GM21576 (cell line): ENCODE results near the gene SSTR4.
"Not testable (repeated sequence)": the region's sequence is repeated elsewhere in the genome, so short reads cannot be mapped to it uniquely, and the experiment has no call there.

Experiments used
- ATAC-seq: cut with Tn5 transposase; IDR thresholded peaks from one replicate; pipeline ENCODE4 v1.9.1; 2021; ENCODE audit warnings: mild to moderate bottlenecking, moderate library complexity; ENCODE audit not compliant: unreplicated experiment

Gene SSTR4, protein sequence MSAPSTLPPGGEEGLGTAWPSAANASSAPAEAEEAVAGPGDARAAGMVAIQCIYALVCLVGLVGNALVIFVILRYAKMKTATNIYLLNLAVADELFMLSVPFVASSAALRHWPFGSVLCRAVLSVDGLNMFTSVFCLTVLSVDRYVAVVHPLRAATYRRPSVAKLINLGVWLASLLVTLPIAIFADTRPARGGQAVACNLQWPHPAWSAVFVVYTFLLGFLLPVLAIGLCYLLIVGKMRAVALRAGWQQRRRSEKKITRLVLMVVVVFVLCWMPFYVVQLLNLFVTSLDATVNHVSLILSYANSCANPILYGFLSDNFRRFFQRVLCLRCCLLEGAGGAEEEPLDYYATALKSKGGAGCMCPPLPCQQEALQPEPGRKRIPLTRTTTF

DNA sequence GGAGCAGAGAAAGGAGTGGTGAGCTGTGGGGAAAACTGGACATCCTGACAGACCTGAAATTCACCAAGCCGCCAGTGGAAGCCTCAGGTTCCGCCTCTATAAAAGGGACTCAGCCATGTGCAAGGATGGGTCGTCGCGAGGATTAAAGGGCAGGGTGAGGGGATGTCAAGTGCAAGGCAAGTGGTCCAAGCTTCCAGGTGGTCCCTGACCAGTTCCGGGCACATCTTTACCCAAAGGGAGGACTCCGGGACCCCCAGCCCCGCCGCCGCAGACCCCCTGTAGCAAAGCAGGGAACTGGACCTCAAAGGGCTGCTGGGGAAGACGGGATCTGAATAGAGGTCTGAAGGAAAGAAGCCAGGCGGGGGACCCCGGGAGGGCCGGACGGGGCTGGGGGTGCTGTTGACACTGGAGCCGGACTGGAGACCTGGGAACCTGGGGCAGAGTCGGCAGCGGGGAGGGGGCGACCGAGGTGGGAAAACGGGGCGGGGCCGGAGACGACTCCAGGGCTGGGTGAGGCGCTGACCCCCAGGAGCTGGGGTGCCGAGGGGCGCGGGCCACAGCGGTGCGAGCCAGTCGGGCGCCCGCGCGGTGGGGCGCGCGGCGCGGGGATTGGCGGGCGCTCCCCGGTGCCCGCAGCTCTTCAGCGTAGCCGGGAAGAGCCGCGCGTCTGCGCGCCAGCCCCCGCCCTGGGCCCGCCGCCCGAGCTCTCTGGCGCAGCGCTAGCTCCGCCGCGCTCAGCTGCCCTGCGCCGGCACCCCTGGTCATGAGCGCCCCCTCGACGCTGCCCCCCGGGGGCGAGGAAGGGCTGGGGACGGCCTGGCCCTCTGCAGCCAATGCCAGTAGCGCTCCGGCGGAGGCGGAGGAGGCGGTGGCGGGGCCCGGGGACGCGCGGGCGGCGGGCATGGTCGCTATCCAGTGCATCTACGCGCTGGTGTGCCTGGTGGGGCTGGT is at the start of gene SSTR4:
Gene SSTR4, plus strand, starts transcription at position 592 of the 951 bp plus-strand sequence. Its CDS starts 172 bp downstream, at position 764.
- ATAC-seq, result no peak

DNA sequence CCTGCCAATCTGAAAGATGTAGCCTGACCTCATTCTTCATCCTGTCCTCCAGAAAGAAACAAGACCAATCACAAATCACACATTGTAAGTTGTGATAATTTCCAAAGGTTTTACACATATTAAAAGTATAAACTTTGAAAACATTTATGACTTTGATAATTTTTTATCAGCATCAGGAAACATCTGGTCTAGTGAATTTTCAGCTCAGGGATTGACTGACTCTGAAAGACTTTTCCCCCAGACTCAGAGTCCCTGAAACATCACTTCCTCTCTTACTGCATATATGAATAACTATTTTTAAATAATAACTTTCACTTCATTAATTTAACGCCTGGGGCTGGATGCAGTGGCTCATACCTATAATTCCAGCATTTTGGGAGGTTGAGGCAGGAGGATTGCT is 48.5 kb upstream of the SSTR4 start:
- ATAC-seq, result no peak

DNA sequence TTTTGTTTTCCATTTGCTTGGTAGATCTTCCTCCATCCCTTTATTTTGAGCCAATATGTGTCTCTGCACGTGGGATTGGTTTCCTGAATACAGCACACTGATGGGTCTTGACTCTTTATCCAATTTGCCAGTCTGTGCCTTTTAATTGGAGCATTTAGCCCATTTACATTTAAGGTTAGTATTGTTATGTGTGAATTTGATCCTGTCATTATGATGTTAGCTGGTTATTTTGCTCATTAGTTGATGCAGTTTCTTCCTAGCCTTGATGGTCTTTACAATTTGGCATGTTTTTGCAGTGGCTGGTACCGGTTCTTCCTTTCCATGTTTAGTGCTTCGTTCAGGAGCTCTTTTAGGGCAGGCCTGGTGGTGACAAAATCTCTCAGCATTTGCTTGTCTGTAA is 43.7 kb upstream of the SSTR4 start:
- not testable (repeated sequence) for ATAC-seq

DNA sequence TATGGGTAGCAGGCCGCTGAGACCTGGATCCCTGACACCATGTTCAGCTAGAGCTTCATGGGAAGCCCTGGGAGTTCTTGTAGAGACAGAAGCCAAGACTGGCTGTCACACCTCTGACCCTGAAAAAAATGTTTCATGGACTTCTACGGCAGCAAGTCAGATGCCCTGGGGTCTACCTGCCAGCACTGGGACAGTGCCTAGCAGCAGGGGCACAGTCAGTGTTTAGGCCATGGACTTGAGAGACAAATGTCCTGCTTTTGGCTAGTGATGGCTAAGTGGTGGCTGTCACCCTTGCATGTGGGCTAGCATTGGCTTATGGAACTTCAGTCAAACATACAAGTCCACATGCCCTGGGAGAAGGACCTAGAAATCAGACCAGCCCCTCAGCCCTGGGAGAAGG is 41.3 kb upstream of the SSTR4 start:
- no peak for ATAC-seq

DNA sequence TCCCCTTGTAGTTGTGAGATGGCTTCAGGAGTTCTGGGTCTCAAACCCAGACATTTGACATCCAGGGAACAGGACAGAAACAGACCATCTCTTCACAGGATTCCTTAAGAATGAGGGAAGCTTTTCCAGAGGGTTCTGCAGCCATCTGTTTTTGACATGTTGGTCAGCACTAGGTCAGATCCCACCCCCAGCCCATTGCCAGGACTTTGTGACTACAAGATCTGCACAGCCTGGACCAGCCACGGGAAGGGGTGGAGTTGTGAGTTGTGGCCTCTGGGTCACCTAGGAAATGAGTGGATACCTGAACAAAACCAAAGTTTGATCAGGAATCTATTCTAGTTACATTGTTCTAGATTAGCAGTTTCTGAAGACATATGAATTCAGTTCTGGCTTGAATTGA is 39.2 kb upstream of the SSTR4 start:
- ATAC-seq, result no peak

DNA sequence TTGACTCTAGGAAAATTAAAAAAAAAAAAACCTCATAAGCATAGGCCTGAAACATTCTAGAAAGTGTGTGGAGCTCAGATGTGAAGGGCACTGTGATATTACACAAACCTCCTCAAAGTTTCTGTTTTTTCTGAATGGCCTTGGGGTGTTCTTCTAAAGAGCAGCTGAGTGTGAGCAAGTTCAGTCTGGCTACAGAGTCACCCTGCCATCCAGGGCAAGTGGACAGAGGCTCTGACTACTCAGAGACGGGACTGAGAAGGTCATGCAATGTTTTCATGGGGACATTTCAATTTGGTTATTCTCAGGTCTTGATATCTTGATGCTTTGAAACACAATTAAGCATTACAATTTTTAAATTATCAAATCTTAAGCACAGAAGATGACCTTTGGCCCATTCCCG is 36.6 kb upstream of the SSTR4 start:
- ATAC-seq, result no peak

DNA sequence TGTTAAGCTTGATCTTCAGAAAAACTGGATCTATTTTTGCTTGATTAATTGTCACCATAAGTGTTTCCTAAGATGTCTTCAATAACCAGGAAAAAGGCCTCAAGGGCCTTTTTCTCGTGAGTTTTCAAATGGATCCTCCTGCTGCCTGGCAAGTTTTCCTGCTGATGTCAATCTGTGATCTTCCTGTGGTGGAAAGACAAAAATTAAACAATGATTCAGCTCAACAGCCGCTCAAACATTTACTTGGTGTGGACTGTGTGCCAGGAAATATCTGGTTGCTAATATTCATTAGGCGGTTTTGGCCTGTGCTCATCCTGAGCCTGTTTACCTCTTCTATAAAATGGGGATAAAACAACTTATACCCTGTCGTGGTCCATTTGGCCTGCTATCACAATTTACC is 35.4 kb upstream of the SSTR4 start:
- ATAC-seq, result no peak

DNA sequence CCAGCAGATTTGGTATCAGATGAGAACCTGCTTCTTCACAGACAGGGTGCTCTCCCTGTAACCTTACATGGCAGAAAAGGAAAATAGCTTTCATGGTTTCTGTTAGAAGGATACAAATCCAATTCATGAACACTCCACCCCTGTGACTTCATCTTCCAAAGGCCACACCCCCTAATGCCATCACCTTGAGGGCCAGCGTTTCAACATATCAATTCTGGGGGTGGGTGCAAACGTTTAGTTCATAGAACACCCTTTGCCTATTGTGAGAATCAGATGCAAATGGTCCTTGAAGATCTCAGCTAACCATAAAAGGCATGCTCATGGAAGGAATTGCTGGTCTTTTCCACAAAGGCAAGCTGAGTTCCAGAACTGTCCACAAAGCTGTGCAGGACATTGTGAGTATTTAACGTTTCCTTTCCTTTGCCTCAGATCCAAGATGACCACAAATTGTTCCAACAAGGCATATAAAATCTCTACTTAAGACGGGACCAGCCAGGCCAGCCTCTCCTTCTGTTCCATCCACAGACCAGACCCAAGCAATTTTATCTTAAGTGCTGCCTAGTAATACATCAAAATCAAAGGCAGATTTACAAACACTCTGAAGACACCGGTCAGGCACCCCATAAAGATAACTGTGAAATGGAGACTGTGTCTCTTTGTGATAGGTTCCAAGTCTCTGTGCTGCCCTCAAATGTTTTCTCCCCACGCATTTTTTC is 34.7 kb upstream of the SSTR4 start:
- ATAC-seq, result no peak

DNA sequence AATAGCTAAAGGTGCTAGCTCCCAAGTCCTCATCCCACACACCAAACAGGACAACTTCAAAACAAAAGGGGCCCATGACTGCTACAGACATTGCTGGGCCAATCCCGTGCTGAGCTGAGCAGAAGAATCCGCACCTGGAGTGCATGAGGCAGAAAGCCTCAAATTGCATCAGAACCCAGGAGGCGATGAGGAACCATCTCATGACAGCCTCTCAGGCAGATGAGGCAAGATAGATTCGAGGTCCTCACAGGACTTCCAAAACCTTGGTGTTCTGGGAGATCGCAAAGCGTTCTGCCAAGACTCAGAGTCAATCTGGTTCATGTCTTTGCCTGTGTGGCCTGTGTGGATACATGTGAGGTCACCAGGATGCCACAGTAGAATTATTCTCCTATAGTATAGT is 32.8 kb upstream of the SSTR4 start:
- no peak for ATAC-seq

DNA sequence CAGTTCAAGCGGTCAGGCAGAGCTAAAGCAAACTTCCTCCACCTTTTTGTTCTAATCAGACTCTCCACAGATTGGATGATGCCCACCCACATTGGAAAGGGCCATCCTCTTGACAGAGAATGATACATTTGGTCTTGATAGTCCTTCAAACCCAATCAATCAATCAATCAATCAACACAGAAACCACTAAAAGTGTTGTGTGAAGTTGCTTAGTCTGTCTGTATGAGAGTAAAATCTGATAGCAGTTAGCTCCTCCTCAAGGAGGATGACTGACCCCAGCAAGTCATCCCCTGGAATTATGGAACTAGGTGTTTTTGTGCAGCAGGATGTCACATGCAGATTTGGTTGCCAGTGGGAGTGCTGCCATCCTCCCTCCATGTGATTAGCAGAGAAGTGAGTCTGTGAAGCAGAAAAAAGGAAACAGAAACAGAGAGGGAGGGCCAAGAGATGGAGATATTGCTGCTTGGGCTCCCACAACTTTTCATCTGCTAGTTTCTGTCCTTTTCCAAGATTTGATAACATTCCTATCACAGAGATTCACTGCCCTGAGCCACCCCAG is 32.0 kb upstream of the SSTR4 start:
- ATAC-seq, result no peak

DNA sequence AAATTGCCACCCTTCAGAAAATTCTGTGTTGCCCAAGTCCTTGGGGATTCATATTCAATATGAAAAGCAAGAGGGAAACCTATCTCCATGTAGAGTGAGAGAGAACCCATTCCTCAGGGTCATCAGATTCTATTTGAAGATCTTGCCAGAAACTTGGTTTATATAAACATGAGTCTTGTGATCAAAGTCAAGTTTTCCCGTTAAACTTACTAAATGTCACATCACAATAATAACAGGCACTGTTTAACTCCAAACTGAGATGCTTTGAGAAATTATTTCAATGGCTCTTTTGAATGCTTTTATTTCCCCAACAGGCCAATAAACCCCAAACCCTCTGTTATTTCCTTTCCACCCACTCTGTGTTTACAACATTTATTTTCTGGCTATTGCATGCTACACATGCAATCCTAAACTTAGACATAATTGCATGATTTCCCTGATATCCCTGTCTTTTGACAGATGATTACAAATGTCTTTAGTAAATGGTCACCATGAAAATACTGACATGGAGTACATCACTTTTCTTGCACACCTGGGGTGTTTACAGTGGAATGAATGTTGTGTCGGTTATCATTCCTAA is 31.1 kb upstream of the SSTR4 start:
- no peak for ATAC-seq

DNA sequence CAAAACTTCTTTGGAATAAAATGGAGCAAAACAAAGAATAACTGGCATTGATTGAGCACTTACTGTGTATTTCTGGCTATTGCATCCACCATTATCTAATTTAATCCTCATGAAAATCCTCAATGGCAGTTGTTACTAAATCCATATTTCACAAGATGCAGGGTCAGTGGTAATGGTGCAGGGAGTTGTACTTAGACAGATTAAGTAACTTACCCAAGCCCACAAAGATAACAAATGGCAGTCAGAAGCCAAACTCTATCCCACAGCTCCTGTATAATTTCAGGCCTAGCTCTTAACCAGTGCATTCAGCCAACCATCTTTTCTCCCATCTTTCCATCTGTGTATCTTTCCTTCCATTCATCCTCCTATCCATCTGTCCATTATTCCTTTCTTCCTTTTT is 29.3 kb upstream of the SSTR4 start:
- no peak for ATAC-seq

DNA sequence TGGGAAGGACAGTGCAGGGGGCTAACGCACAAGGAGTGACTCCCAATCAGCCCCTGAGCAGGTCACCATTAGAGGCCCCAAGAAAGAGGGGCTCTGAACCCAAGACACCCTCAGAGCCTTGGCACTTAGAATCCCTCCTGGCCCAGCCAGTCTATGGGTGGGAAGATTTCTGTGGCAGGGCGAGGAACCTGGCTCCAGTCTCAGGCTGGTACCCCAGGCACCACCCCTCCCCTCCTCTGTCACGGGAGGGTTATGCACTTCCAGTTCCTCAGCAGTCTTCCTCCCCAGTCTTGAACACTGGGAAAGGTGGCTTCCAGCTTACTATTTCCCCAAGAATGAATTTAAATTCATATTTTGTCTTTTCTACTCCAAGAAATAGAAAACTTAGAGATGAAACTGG is 27.6 kb upstream of the SSTR4 start:
- no peak for ATAC-seq

DNA sequence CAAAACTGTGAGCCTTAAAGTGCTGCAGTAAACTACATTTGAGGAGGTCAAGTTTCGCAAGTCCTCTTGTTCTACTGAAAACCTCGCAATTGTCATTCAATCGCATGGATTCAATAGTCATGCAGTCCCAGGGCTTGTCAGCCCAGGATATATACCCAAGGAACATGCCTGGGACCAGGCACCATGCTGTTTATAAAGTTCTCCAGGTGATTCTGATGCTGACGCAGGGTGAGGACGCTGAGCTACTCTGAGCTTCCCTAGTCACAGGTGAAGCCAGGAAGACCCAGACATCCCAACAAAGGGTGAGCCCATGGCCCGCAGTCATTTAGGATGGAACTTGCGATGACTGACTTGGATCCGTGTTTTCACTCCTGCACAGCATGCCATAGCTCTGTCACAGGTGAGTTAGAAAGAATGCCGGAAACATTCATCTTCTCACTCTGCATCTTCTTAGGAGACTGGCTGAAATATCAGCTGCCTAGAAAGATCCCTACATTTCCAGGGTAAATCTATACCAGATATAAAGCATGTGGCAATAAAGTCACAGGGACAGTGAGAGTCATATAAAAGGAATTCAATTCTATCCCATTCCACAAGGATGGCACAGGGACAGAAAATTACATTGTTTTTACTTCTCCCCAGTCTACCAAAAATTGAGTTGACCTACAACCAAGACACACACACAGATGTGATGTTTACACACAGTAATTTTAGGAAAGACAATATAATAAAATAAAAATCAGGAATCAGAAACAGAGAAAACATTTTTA is 27.0 kb upstream of the SSTR4 start:
- ATAC-seq, result no peak

DNA sequence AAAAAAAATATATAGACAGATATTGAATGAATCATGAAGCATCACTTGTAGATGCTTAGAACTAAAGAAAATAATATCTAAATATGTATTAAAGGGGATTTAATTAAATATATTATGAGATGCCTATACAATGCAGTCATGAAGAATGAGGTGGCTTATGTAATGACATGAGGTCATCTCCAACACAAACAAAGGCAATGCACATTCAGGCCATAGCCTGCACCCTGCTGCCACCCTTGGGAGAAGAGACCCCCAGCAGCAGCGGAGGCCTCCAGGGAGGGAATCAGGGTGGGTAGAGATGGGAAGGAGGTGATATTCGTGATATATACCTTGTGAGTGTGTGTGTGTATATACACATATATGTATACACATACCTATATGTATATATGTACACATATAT is 26.4 kb upstream of the SSTR4 start:
- no peak for ATAC-seq

DNA sequence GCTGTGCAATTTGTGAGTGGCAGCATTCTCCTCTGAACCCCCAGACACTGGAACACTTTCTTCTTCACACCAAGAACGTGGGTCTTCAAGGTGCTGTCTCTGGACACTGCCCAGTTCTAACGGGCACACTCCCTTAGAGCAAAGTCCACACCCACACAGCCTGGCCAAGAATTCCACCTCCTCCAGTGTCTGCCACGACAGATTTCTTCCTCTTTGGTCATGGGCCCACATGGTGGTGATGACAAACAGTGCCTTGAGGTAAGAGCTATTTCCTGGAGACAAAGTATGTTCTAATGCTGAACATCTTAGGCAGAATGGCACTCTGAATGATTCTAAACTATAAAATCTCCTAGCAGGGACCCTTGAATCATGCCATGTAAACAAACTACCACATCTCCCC is 25.5 kb upstream of the SSTR4 start:
- ATAC-seq, result no peak

DNA sequence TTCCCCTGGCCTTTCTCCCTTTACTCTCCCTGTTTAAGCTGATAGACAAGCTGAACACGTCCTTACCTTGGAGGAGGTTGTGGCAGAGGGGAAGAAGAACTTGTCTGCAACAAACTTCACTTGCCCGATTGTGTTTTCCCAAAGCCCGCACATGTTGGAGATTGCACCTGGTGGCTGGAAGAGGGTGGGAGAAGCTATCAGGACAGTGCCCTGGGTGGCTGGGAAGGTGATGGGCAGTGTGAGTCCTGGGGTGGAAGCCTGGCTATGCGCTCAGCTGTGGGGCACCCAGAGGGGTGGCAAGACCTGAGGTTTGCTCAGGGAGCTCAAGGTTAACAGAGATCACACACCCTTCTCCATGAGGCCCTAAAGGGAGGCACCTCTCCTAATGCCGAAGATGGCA is 25.0 kb upstream of the SSTR4 start:
- ATAC-seq, result no peak

DNA sequence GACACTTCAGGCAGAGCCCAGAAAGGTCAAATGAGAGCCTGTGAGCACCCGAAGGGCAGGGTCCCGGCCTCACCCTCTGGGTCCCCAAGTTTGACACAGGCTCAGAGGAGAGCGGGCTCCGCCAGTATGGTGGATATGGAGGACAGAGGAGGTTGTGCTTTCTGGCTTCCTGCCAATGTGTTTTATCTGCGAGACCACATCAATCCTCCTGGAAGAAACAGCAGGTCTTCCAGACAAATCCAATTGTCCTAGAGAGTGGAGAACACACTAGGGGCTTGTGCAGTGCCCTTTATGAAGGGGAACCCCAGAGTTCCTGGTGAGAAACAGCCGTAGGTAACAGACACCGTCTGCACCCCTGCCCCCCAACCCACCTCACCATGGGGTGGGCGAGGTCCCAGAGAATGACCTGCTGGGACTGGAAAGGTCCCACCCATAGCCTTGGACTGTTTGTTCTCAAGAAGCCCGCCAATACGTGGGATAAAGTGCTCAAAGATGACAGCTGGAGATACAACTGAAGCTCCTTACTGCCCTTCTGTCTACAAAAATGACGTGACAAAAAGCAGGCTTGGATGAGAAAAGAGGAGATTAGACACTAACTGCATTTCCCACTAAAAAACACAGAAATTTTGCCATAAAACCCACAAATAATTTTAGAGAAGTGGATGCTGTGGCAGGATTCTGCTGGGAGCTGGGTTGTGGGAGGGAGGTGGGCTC is 23.9 kb upstream of the SSTR4 start:
- no peak for ATAC-seq

DNA sequence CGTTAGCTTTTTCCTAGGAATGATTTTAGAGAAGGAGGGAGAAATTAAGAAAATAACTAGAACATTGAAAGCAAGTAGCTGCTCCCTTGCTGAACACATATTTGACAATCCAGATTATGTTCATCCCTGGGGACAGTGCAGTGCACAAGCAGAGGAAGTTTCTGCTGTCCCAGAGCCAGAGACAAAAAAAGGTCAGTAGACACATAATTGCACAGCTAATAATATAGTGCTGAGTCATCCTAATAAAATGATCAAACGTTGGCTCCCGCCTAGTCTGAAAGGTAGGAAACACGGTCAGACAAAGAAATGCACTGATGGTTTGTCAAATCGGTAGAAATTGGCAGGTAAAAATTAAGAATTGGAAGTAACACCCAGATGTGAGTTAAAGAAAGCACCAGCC is 21.7 kb upstream of the SSTR4 start:
- no peak for ATAC-seq
